ENCODE data around the gene JAK3.

DNA sequence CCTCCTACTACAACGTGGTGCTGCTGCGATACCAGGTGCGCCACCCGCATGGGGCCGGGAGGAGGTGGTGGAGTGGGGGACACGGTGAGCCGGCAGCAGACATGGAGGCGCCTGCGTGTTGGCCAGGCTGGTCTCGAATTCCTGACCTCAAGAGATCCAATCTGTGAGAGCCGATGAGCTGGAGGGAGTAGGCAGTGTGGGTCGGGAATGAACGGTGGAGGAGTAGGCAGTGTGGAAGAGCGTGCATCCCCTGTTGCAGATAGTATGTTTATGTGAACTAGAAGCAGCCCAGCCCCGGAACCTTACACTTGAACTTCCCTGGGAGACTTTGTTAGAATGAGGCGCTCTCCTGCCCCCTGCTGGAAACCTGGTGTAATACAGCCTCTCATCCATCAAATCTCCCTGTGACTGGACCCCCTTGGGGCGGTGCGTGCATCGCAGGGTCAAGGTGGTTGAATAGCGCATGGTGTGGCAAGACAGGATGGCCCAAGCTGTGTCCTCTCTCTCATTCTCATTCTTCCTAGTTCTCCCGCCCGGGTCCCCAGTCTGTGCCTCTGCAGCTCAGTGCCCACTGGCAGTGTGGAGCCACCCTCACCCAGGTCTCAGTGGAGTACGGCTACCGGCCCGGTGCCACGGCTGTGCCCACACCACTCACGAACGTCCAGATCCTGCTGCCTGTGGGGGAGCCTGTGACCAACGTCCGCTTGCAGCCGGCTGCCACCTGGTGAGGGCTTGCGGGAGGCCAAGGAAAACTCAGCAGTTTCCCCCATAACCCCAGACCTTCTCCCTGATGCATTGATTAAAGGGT is 63.4 kb downstream of the JAK3 start:
- no peak for TF ChIP-seq POLR2A (IDR thresholded peaks at IDR 0.05)
- TF ChIP-seq, protein P1, sequence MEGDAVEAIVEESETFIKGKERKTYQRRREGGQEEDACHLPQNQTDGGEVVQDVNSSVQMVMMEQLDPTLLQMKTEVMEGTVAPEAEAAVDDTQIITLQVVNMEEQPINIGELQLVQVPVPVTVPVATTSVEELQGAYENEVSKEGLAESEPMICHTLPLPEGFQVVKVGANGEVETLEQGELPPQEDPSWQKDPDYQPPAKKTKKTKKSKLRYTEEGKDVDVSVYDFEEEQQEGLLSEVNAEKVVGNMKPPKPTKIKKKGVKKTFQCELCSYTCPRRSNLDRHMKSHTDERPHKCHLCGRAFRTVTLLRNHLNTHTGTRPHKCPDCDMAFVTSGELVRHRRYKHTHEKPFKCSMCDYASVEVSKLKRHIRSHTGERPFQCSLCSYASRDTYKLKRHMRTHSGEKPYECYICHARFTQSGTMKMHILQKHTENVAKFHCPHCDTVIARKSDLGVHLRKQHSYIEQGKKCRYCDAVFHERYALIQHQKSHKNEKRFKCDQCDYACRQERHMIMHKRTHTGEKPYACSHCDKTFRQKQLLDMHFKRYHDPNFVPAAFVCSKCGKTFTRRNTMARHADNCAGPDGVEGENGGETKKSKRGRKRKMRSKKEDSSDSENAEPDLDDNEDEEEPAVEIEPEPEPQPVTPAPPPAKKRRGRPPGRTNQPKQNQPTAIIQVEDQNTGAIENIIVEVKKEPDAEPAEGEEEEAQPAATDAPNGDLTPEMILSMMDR (IDR thresholded peaks at IDR 0.05): peak; percentile 28 to 73 (median 52)
